ENCODE data around the gene ELOVL3. TPM values are rescaled to one million over a fixed set of nuclear protein-coding genes. Genes with fewer than 3 reads are reported as not detected.
"Not testable (repeated sequence)": the region's sequence is repeated elsewhere in the genome, so short reads cannot be mapped to it uniquely, and the experiment has no call there.

Gene ELOVL3
- total and polyA plus RNA-seq, 2 of the 13 experiments (the other 11 are each of a cell fraction or from before 2014, with no cell fraction given): 0.58 to 0.69 TPM

- TF ChIP-seq TERF1 (CRISPR knock-in tag; IDR thresholded peaks at IDR 0.05): no peak
- TF ChIP-seq ARID4A (CRISPR knock-in tag; IDR thresholded peaks at IDR 0.05; ENCODE audit: borderline replicate concordance): no peak
- TF ChIP-seq ZNF292 (CRISPR knock-in tag; IDR thresholded peaks at IDR 0.05; ENCODE audit: borderline replicate concordance, low read depth): peak; percentile 33; the same call in 1 of the 2 replicates
- TF ChIP-seq HNRNPL (IDR thresholded peaks at IDR 0.05; ENCODE audit: low read depth, low read length): peak; percentile 86
- peak; percentile 20; the same call in 1 of the 2 replicates for TF ChIP-seq HNF4G (IDR thresholded peaks at IDR 0.05; ENCODE audit: borderline replicate concordance, low read depth, low read length)
- no peak for TF ChIP-seq HNF4G (CRISPR knock-in tag; IDR thresholded peaks at IDR 0.05; ENCODE audit: borderline replicate concordance, low read depth)
- no peak for TF ChIP-seq CAMTA2 (CRISPR knock-in tag; IDR thresholded peaks at IDR 0.05; ENCODE audit: borderline replicate concordance)
- no peak for TF ChIP-seq RARG (CRISPR knock-in tag; IDR thresholded peaks at IDR 0.05; ENCODE audit: low read depth)
- peak; percentile 39; the same call in 1 of the 2 replicates for TF ChIP-seq ZNF687 (CRISPR knock-in tag; IDR thresholded peaks at IDR 0.05)
Observed at GRCh38 chr10:102188298-102188940, 37.7 kb upstream of the ELOVL3 start (continued).

- BruUV-seq (replicated peaks); CTCF ChIA-PET (ENCODE audit: low intra/inter-chr PET ratio, low total read pairs): not testable (repeated sequence)
- POLR2A ChIA-PET: interaction anchor here (1.1 to 1.4 kb wide), 2 partner anchors 11 to 56 kb away, joined by 3 read pairs; partner anchors contain the start of gene GBF1
Observed at GRCh38 chr10:102188941-102189898, 36.9 kb upstream of the ELOVL3 start.

More at GRCh38 chr10:102188941-102189898, 36.9 kb upstream of the ELOVL3 start:
- peak overlapping the region; percentile 9 for H3K4me2 ChIP-seq (ENCODE audit: low read depth, low read length)
- H3K79me2 ChIP-seq (ENCODE audit: insufficient read depth, low read length); FAIRE-seq; H2AFZ ChIP-seq (ENCODE audit: low read length); H4K20me1 ChIP-seq (ENCODE audit: insufficient read depth, low read length); in situ Hi-C loops (cut with HindIII; ENCODE audit: extremely low pct_ligation_motif_present, low pct_unique_long_range_greater_than_20kb); H3K27ac ChIP-seq (ENCODE audit: extremely low read length, insufficient read depth, low read length); H3K36me3 ChIP-seq (replicated peaks in 1 of 2; ENCODE audit: control insufficient read depth in 1 of 2, insufficient read depth in 2 of 2, low read length in 2 of 2); DNase-seq (ENCODE audit: low spot score); intact Hi-C loops (cut with micrococcal nuclease; ENCODE audit: unreplicated experiment); H3K27me3 ChIP-seq (ENCODE audit: control insufficient read depth in 1 of 2, insufficient read depth in 2 of 2, low read length in 2 of 2); H3K9ac ChIP-seq (ENCODE audit: insufficient read depth, low read depth, low read length): not testable (repeated sequence)
- 24% methylated on average over 5 of the region's 7 CpGs for WGBS (ENCODE audit: low lambda C conversion rate)
- H3K9me3 ChIP-seq (ENCODE audit: low read length): peaks cover 34% of the 10 kb centered on the region
- peak overlapping the region in 1 of 3 experiments; percentile 23; a peak in 1 of 6 replicates for H3K4me3 ChIP-seq (replicated peaks in 1 of 3; ENCODE audit: insufficient read depth in 1 of 3, low read depth in 2 of 3, low read length in 3 of 3)
- H3K4me1 ChIP-seq (ENCODE audit: insufficient read depth, low read length): peaks cover 11% of the 10 kb centered on the region
- ATAC-seq: peak; percentile 58

All from HepG2 (cell line).